Measurements from ENCODE around the gene RAB13.
"Not testable (repeated sequence)": the region's sequence is repeated elsewhere in the genome, so short reads cannot be mapped to it uniquely, and the experiment has no call there.

- not testable (repeated sequence) for TF ChIP-seq EZH2 (IDR thresholded peaks at IDR 0.05; ENCODE audit: borderline replicate concordance, low read length); CTCF (conservative IDR thresholded peaks at IDR 0.05 in 1 of 2, IDR thresholded peaks at IDR 0.05 in 1 of 2; ENCODE audit: extremely low read depth in 1 of 2, insufficient read depth in 1 of 2, low read depth in 1 of 2, low read length in 2 of 2)
Measured at GRCh38 chr1:153979091-153979490, 7.0 kb downstream of the RAB13 start.
